Right forelimb (tissue), 1 donor: ENCODE data around the gene PDE12.
"Not testable (repeated sequence)": the region's sequence is repeated elsewhere in the genome, so short reads cannot be mapped to it uniquely, and the experiment has no call there.

Experiments used
- DNase-seq: peaks from one replicate; pipeline ENCODE4 v3.0.0-alpha.2; 2018

The PDE12 gene

GRCh38 chr3:57587905-57588304 lies 31.8 kb downstream of the PDE12 start:
- no peak for DNase-seq

- DNase-seq: no peak
These were observed 36.2 kb downstream of the PDE12 start for GRCh38 chr3:57592306-57592705.

GRCh38 chr3:57594144-57594543 lies 38.1 kb downstream of the PDE12 start:
- DNase-seq: no peak

GRCh38 chr3:57594576-57594975 lies 38.5 kb downstream of the PDE12 start:
- DNase-seq: no peak

GRCh38 chr3:57596495-57597126 lies 40.5 kb downstream of the PDE12 start:
- peak; percentile 82 for DNase-seq

GRCh38 chr3:57597127-57597923 lies 41.3 kb downstream of the PDE12 start, which contains the start of gene ARF4:
ARF4 (minus strand) TSS chr3:57597344; CDS start chr3:57597140, 204 bp downstream.
- DNase-seq: peak; percentile 100

- DNase-seq: no peak
These were observed 42.8 kb downstream of the PDE12 start for GRCh38 chr3:57598765-57599360.

GRCh38 chr3:57600195-57600594 lies 44.1 kb downstream of the PDE12 start:
- DNase-seq: no peak

GRCh38 chr3:57604971-57605370 lies 48.9 kb downstream of the PDE12 start:
- no peak for DNase-seq

- DNase-seq: no peak
These were observed 49.6 kb downstream of the PDE12 start for GRCh38 chr3:57605683-57606082.

- DNase-seq: not testable (repeated sequence)
These were observed 55.8 kb downstream of the PDE12 start for GRCh38 chr3:57611870-57612269.

- no peak for DNase-seq
These were observed 60.2 kb downstream of the PDE12 start for GRCh38 chr3:57616233-57616632.
